ENCODE measurements around the gene SNX11. TPM values are rescaled to one million over a fixed set of nuclear protein-coding genes. Genes with fewer than 3 reads are reported as not detected.

The SNX11 gene
- total and polyA plus RNA-seq, 2 of the 8 experiments (the other 6 are each of a cell fraction or from before 2014, with no cell fraction given) = 21.1 to 21.4 TPM

GRCh38 chr17:48104440-48104839 lies 3.1 kb upstream of the SNX11 start:
- Histone ChIP-seq H3K18ac (ENCODE audit: extremely low read depth, low read length) (no peak overlapping the region), H3K9me3 (ENCODE audit: insufficient read depth in 2 of 2, low read depth in 1 of 2, low read length in 1 of 2) (no peaks in the 10 kb centered on the region), H3K4me2 (ENCODE audit: insufficient read depth in 1 of 2, low read depth in 2 of 2, low read length in 2 of 2) (no peak overlapping the region), H3K14ac (ENCODE audit: insufficient read length) (no peak overlapping the region), H2BK5ac (ENCODE audit: low read depth, low read length) (no peak overlapping the region), H3K4me1 (replicated peaks in 1 of 4; ENCODE audit: control insufficient read depth in 3 of 4, insufficient read depth in 4 of 4, low read length in 3 of 4) (peaks cover 0 to 1% (median 0%) of the 10 kb centered on the region in 4 experiments; a peak in 2 of 7 replicates), H2AK5ac (ENCODE audit: low read depth, low read length) (no peak overlapping the region), H2BK12ac (ENCODE audit: low read depth, low read length) (no peak overlapping the region), H3K36me3 (ENCODE audit: control insufficient read depth in 2 of 4, insufficient read depth in 4 of 4, low read length in 3 of 4) (peaks cover 0 to 1% (median 0%) of the 10 kb centered on the region in 4 experiments; a peak in 1 of 8 replicates), H3K56ac (replicated peaks; ENCODE audit: insufficient read length, low read depth, low read length) (no peak overlapping the region), H3K79me1 (ENCODE audit: low read depth, low read length) (no peaks in the 10 kb centered on the region), H3K23me2 (ENCODE audit: low read depth, low read length) (peaks cover 17% of the 10 kb centered on the region), H3K4me3 (ENCODE audit: extremely low read depth in 1 of 4, insufficient read depth in 2 of 4, low read depth in 3 of 4, low read length in 4 of 4) (no peak overlapping the region), H3K79me2 (ENCODE audit: control insufficient read depth in 1 of 2, insufficient read depth in 2 of 2, low read length in 2 of 2) (peaks cover 3 to 26% of the 10 kb centered on the region in 2 experiments; a peak in 3 of 4 replicates), H3K23ac (ENCODE audit: insufficient read length) (no peak overlapping the region), H2AFZ (ENCODE audit: low read length) (no peak overlapping the region), H4K91ac (replicated peaks; ENCODE audit: insufficient read length, low read length) (no peak overlapping the region), H3K4ac (replicated peaks; ENCODE audit: insufficient read length, low read depth, low read length) (no peak overlapping the region), H2BK120ac (replicated peaks; ENCODE audit: low read depth, low read length) (no peak overlapping the region), H4K5ac (ENCODE audit: insufficient read length, low read depth, low read length) (no peak overlapping the region), H3K27ac (ENCODE audit: low read depth, low read length) (no peak overlapping the region), H3K27me3 (replicated peaks in 1 of 4; ENCODE audit: control insufficient read depth in 3 of 4, extremely low read depth in 1 of 4, insufficient read depth in 3 of 4, low read length in 3 of 4) (no peaks in the 10 kb centered on the region), H2BK20ac (ENCODE audit: low read length) (no peak overlapping the region), H4K20me1 (replicated peaks in 1 of 2; ENCODE audit: control insufficient read depth in 1 of 2, insufficient read depth in 2 of 2, low read length in 2 of 2) (peaks cover 0 to 1% of the 10 kb centered on the region in 2 experiments), H3K9ac (replicated peaks in 1 of 4; ENCODE audit: extremely low read depth in 1 of 4, low read depth in 3 of 4, low read length in 3 of 4) (no peak overlapping the region), H4K8ac (ENCODE audit: extremely low read depth, insufficient read depth, low read length) (no peak overlapping the region), H2BK15ac (ENCODE audit: low read length) (no peak overlapping the region)
- WGBS, 2 experiments (ENCODE audit: extremely low coverage in 1 of 2, insufficient coverage in 1 of 2, insufficient read length in 1 of 2, insufficient replicate concordance in 2 of 2, low coverage in 1 of 2, low lambda C conversion rate in 2 of 2, missing lambda C conversion rate in 1 of 2) = 91% methylated on average over 6 of the region's 7 CpGs; no CpG with 5 or more reads in 1 of the 2 experiments
- DNase-seq (ENCODE audit: low read depth in 1 of 2, low spot score in 2 of 2) = no peak
- TF ChIP-seq JUND (IDR thresholded peaks at IDR 0.05; ENCODE audit: low read length) (no peak), KDM5A (IDR thresholded peaks at IDR 0.05; ENCODE audit: low read length) (no peak), CBX5 (IDR thresholded peaks at IDR 0.05; ENCODE audit: low read depth, low read length) (no peak), USF2 (IDR thresholded peaks at IDR 0.05; ENCODE audit: low read length) (no peak), BRCA1 (IDR thresholded peaks at IDR 0.05; ENCODE audit: low read depth, low read length) (no peak), SP4 (IDR thresholded peaks at IDR 0.05; ENCODE audit: low read length) (no peak), JUN (IDR thresholded peaks at IDR 0.05; ENCODE audit: low read depth, low read length) (no peak), NANOG (IDR thresholded peaks at IDR 0.05; ENCODE audit: insufficient read depth, low read depth, low read length, poor library complexity, severe bottlenecking) (no peak), E2F6 (IDR thresholded peaks at IDR 0.05) (no peak), GTF2F1 (IDR thresholded peaks at IDR 0.05; ENCODE audit: borderline replicate concordance, low read depth, low read length) (no peak), SP2 (IDR thresholded peaks at IDR 0.05; ENCODE audit: low read length) (no peak)
- CTCF ChIA-PET (ENCODE audit: partially characterized antibody) = interaction anchor here (2.6 to 6.0 kb wide), 3 partner anchors 24 to 36 kb away, joined by 11 to 33 read pairs (median 18); no protein-coding TSS in a partner anchor
- FAIRE-seq = no peak
- POLR2A ChIA-PET (ENCODE audit: partially characterized antibody) = interaction anchor here (1.2 to 1.8 kb wide), 3 partner anchors 49 to 56 kb away, joined by 3 to 4 read pairs (median 3); partner anchors contain the start of gene NFE2L1
